VCaP (cell line): ENCODE data around the gene RNF217.

Experiments used
- H3K27ac ChIP-seq: fragments of 450-650 bp; 2 replicates; pipeline ENCODE4 v1.5.1; 2017
- CTCF ChIP-seq: fragments of 450-650 bp; conservative IDR thresholded peaks from 2 replicates; pipeline ENCODE4 v1.5.1; 2017; ENCODE audit warnings: mild to moderate bottlenecking, moderate library complexity

The RNF217 gene

GRCh38 chr6:125104425-125104824, 142.2 kb downstream of the RNF217 start:
- TF ChIP-seq CTCF, result no peak
- peak overlapping the region; percentile 52 for H3K27ac ChIP-seq

DNA sequence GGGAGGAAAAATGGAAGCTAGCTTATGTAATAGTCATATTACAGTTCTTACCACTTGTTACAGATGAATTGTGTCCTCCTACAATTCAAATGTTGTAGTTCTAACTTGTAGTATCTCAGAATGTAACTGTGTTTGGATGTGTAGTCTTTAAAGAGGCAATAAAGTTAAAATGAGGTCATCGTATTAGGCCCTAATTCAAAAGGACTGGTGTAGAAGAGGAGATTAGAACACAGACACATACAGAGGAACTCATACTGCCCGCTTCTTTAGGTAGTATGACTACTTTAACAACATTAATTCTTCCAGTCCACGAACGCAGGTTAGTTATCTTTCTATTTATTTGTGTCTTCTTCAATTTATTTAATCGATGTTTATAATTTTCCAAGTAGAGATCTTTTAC, 144.8 kb downstream of the RNF217 start:
- no peak for TF ChIP-seq CTCF
- no peak overlapping the region for H3K27ac ChIP-seq

- TF ChIP-seq CTCF, result no peak
- no peak overlapping the region for H3K27ac ChIP-seq
These were observed 145.7 kb downstream of the RNF217 start for GRCh38 chr6:125107896-125108295.

- no peak for TF ChIP-seq CTCF
- H3K27ac ChIP-seq, result no peak overlapping the region
These were observed 147.8 kb downstream of the RNF217 start for GRCh38 chr6:125110056-125110455.

GRCh38 chr6:125111219-125111983, 149.2 kb downstream of the RNF217 start:
- no peak for TF ChIP-seq CTCF
- H3K27ac ChIP-seq, result no peak overlapping the region

DNA sequence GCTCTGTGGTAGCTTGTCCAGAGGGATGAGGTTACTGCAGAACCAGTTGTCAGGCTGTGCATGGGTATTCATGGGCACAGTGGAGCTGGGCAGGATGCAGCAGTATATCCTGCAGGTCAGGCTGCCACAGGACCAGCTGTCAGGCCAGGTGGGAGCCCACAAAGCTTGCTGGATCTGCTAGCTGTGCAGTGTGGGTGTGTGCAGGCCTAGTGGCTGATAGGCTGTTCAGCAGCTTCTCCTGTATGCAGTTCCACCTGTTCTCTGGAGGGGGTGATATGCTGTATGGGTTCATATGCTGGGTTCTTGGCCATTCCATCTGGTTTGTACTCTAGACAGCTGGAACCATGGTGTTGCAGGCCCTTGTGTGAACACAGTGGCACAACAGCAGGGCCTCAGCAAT, 150.7 kb downstream of the RNF217 start:
- TF ChIP-seq CTCF, result no peak
- no peak overlapping the region for H3K27ac ChIP-seq

- no peak overlapping the region for H3K27ac ChIP-seq
- TF ChIP-seq CTCF, result peak; percentile 90
These were observed 152.1 kb downstream of the RNF217 start for GRCh38 chr6:125114248-125114858.
